GM23248 (cell line): ENCODE data around the gene PCDHGA6. TPM values are rescaled to one million over a fixed set of nuclear protein-coding genes. Genes with fewer than 3 reads are reported as not detected.
"Not testable (repeated sequence)": the region's sequence is repeated elsewhere in the genome, so short reads cannot be mapped to it uniquely, and the experiment has no call there.

Source experiments
- DNase-seq: peaks from one replicate; pipeline ENCODE4 v3.0.0-alpha.2; 2015
- H2AFZ ChIP-seq: fragments of 200-600 bp; sonication (generic); 2 replicates; pipeline ENCODE4 v1.6.1; 2016; ENCODE audit warnings: antibody characterized with exemption
- H3F3A ChIP-seq: fragments of 200-600 bp; sonication (generic); 2 replicates; pipeline ENCODE4 v1.6.1; 2016; ENCODE audit warnings: mild to moderate bottlenecking, antibody characterized with exemption, mixed run types; ENCODE audit not compliant: insufficient read depth
- H3K27ac ChIP-seq: fragments of 200-600 bp; sonication (generic); 2 replicates; pipeline ENCODE4 v1.5.1; 2016; ENCODE audit warnings: mild to moderate bottlenecking
- H3K27me3 ChIP-seq: fragments of 200-600 bp; sonication (generic); replicated peaks from 2 replicates; pipeline ENCODE4 v1.6.1; 2016; ENCODE audit warnings: mild to moderate bottlenecking; ENCODE audit not compliant: insufficient read depth
- H3K36me3 ChIP-seq: fragments of 200-600 bp; sonication (generic); 2 replicates; pipeline ENCODE4 v1.6.1; 2016; ENCODE audit warnings: low read depth, mild to moderate bottlenecking
- H3K4me1 ChIP-seq: fragments of 200-600 bp; sonication (generic); 2 replicates; pipeline ENCODE4 v1.6.1; 2016; ENCODE audit warnings: mild to moderate bottlenecking; ENCODE audit not compliant: insufficient read depth
- H3K4me2 ChIP-seq: fragments of 200-600 bp; sonication (generic); one replicate; pipeline ENCODE4 v1.6.1; 2016; ENCODE audit warnings: mild to moderate bottlenecking; ENCODE audit not compliant: unreplicated experiment
- H3K4me3 ChIP-seq: fragments of 200-600 bp; sonication (generic); 2 replicates; pipeline ENCODE4 v1.5.1; 2016; ENCODE audit warnings: mild to moderate bottlenecking
- H3K79me2 ChIP-seq: fragments of 200-600 bp; sonication (generic); 2 replicates; pipeline ENCODE4 v1.6.1; 2016; ENCODE audit warnings: mild to moderate bottlenecking; ENCODE audit not compliant: insufficient read depth
- H3K9ac ChIP-seq: fragments of 200-600 bp; sonication (generic); 2 replicates; pipeline ENCODE4 v1.6.1; 2016; ENCODE audit warnings: mild to moderate bottlenecking
- H3K9me2 ChIP-seq: fragments of 200-600 bp; sonication (generic); 2 replicates; pipeline ENCODE4 v1.6.1; 2016; ENCODE audit warnings: mixed run types, mild to moderate bottlenecking, moderate library complexity; ENCODE audit not compliant: insufficient read depth
- H3K9me3 ChIP-seq: fragments of 200-600 bp; sonication (generic); one replicate; pipeline ENCODE4 v1.6.1; 2017; ENCODE audit warnings: low read depth
- H4K20me1 ChIP-seq: fragments of 200-600 bp; sonication (generic); 2 replicates; pipeline ENCODE4 v1.6.0; 2016; ENCODE audit not compliant: insufficient read depth
- EZH2 ChIP-seq: fragments of 200-600 bp; sonication (generic); IDR thresholded peaks from 2 replicates; pipeline ENCODE4 v1.6.1; 2018; ENCODE audit warnings: antibody characterized with exemption, mild to moderate bottlenecking; ENCODE audit not compliant: insufficient read depth, poor library complexity, severe bottlenecking
- EZH2phosphoT487 ChIP-seq: fragments of 200-600 bp; sonication (generic); IDR thresholded peaks from 2 replicates; pipeline ENCODE4 v1.6.1; 2018; ENCODE audit warnings: antibody characterized with exemption, moderate library complexity, mild to moderate bottlenecking, low read depth; ENCODE audit not compliant: insufficient read depth
- WGBS, 2 experiments: methylation state at CpG; one replicate each; pipeline ENCODE4 v1.1.6; 2015 to 2017; ENCODE audit warnings: low lambda C conversion rate in 2 of 2, low coverage in 1 of 2; ENCODE audit errors: missing lambda C conversion rate in 2 of 2; 5-methylcytosine and 5-hydroxymethylcytosine counted together
- in situ Hi-C: fragments of 300-500 bp; cut with MboI; formaldehyde crosslinking; loops from 2 replicates; pipeline ENCODE4 v1.15.0; 2020
- polyA plus RNA-seq: library from polyadenylated mRNA; unstranded; fragments of >200 nt; fragmentation: Nextera tagmentation; extraction: Ambion mirVana; gene quantifications from 2 replicates; pipeline ENCODE4 v1.2.1, GENCODE V29; 2016
- total RNA-seq: library from RNA; depleted of rRNA; stranded (reverse); fragments of >200 nt; shearing (Covaris generic); gene quantifications from 2 replicates; pipeline ENCODE4 v1.2.3, GENCODE V29; 2014

Gene PCDHGA6
- total and polyA plus RNA-seq, 2 experiments from 2014 or later: 2.6 to 5.4 TPM

GRCh38 chr5:141343953-141344463 lies 29.7 kb upstream of the PCDHGA6 start:
- Histone ChIP-seq H3K9me2 (no peaks in the 10 kb centered on the region), H3K27ac (peak overlapping the region; percentile 61), H3K27me3 (no peaks in the 10 kb centered on the region), H4K20me1 (no peaks in the 10 kb centered on the region), H3K79me2 (no peaks in the 10 kb centered on the region), H3F3A (no peaks in the 10 kb centered on the region), H3K9ac (peak overlapping the region; percentile 73), H3K4me1 (no peaks in the 10 kb centered on the region), H3K4me3 (peak overlapping the region; percentile 71), H2AFZ (peak overlapping the region; percentile 70), H3K36me3 (no peaks in the 10 kb centered on the region), H3K9me3 (no peaks in the 10 kb centered on the region), H3K4me2 (peak overlapping the region; percentile 54)
- DNase-seq: no peak
- 16 to 24% methylated on average over 31 of the region's 31 CpGs for WGBS, 2 experiments
- in situ Hi-C loops: no loop called here
- no peak for TF ChIP-seq EZH2
- TF ChIP-seq EZH2phosphoT487: no peak

- TF ChIP-seq EZH2phosphoT487 (no peak), EZH2 (no peak)
- Histone ChIP-seq H3K9ac (no peak overlapping the region), H3K4me3 (no peak overlapping the region), H3K4me2 (no peak overlapping the region), H3K4me1 (no peaks in the 10 kb centered on the region), H3K79me2 (no peaks in the 10 kb centered on the region), H3K27me3 (no peaks in the 10 kb centered on the region), H3K27ac (no peak overlapping the region), H3K9me2 (no peaks in the 10 kb centered on the region), H3K9me3 (no peaks in the 10 kb centered on the region), H4K20me1 (no peaks in the 10 kb centered on the region), H3F3A (no peaks in the 10 kb centered on the region), H3K36me3 (no peaks in the 10 kb centered on the region), H2AFZ (no peak overlapping the region)
- no peak for DNase-seq
- in situ Hi-C loops: no loop called here
- WGBS, 2 experiments: 30 to 34% methylated on average over 20 of the region's 20 CpGs
Measured at GRCh38 chr5:141345327-141345726, 28.4 kb upstream of the PCDHGA6 start.

- 49% methylated on average over 24 to 25 of the region's 35 CpGs for WGBS, 2 experiments
- H3F3A ChIP-seq, H3K27me3 ChIP-seq, H3K9me3 ChIP-seq, in situ Hi-C loops, H3K9me2 ChIP-seq, H3K27ac ChIP-seq, DNase-seq, H2AFZ ChIP-seq, H3K4me1 ChIP-seq, H3K36me3 ChIP-seq, H4K20me1 ChIP-seq, H3K4me2 ChIP-seq, H3K9ac ChIP-seq, H3K79me2 ChIP-seq, H3K4me3 ChIP-seq: not testable (repeated sequence)
Measured at GRCh38 chr5:141346017-141346416, 27.7 kb upstream of the PCDHGA6 start.

- Histone ChIP-seq H3K9me3 (no peaks in the 10 kb centered on the region), H2AFZ (peak within 1 kb of the TSS; percentile 37; the same call in 1 of the 2 replicates), H3K4me3 (peak within 1 kb of the TSS; percentile 41), H3K4me1 (no peaks in the 10 kb centered on the region), H3F3A (no peaks in the 10 kb centered on the region), H3K27me3 (no peaks in the 10 kb centered on the region), H3K79me2 (no peaks in the 10 kb centered on the region), H3K9me2 (no peaks in the 10 kb centered on the region), H3K36me3 (no peaks in the 10 kb centered on the region), H4K20me1 (no peaks in the 10 kb centered on the region), H3K9ac (no peak within 1 kb of the TSS), H3K4me2 (no peak within 1 kb of the TSS), H3K27ac (no peak within 1 kb of the TSS)
- WGBS, 2 experiments: 31 to 38% methylated on average over 29 of the region's 29 CpGs
- TF ChIP-seq EZH2phosphoT487: no peak
- no peak for TF ChIP-seq EZH2
- DNase-seq: peak; percentile 62
- in situ Hi-C loops: no loop called here
Measured at GRCh38 chr5:141349917-141350619, 23.6 kb upstream of the PCDHGA6 start, which contains the start of gene PCDHGB1. Gene PCDHGB1 (plus strand): TSS chr5:141350099. CDS start chr5:141350261, 162 bp downstream.
